Urothelium cell line (cell line): ENCODE data around the gene CCL3.
"Not testable (repeated sequence)": the region's sequence is repeated elsewhere in the genome, so short reads cannot be mapped to it uniquely, and the experiment has no call there.

Experiments used
- DNase-seq: peaks from one replicate; pipeline ENCODE4 v3.0.0; 2011; ENCODE audit warnings: low spot score, mixed read lengths
- FAIRE-seq: peaks from 2 replicates; lab custom pipeline; 2011; peaks lifted over from hg19 to GRCh38; lab: Jason Lieb, UNC

CCL3 gene

GRCh38 chr17:36088670-36089338 lies 1.1 kb downstream of the CCL3 start:
- DNase-seq (no peak), FAIRE-seq (no peak)

- FAIRE-seq, DNase-seq: not testable (repeated sequence)
Measured at GRCh38 chr17:36087897-36088572, 1.9 kb downstream of the CCL3 start.

GRCh38 chr17:36087471-36087870 lies 2.5 kb downstream of the CCL3 start:
- not testable (repeated sequence) for DNase-seq, FAIRE-seq

- FAIRE-seq (no peak), DNase-seq (no peak)
Measured at GRCh38 chr17:36086791-36087190, 3.2 kb downstream of the CCL3 start.

GRCh38 chr17:36085765-36086164 lies 4.2 kb downstream of the CCL3 start:
- DNase-seq (no peak), FAIRE-seq (no peak)

GRCh38 chr17:36083691-36084090 lies 6.3 kb downstream of the CCL3 start:
- DNase-seq, FAIRE-seq: not testable (repeated sequence)

GRCh38 chr17:36082482-36083120 lies 7.3 kb downstream of the CCL3 start:
- not testable (repeated sequence) for DNase-seq, FAIRE-seq

- not testable (repeated sequence) for FAIRE-seq, DNase-seq
Measured at GRCh38 chr17:36081681-36082471, 8.1 kb downstream of the CCL3 start.

- no peak for DNase-seq
- FAIRE-seq, result no peak
Measured at GRCh38 chr17:36074365-36074764, 15.6 kb downstream of the CCL3 start.

- peak; percentile 47 for DNase-seq
- no peak for FAIRE-seq
Measured at GRCh38 chr17:36072431-36073121, 17.4 kb downstream of the CCL3 start.

- DNase-seq (no peak), FAIRE-seq (no peak)
Measured at GRCh38 chr17:36071751-36072150, 18.2 kb downstream of the CCL3 start.

- DNase-seq, result no peak
- no peak for FAIRE-seq
Measured at GRCh38 chr17:36070427-36070826, 19.5 kb downstream of the CCL3 start.

- DNase-seq, result no peak
- FAIRE-seq, result no peak
Measured at GRCh38 chr17:36069136-36069535, 20.8 kb downstream of the CCL3 start.

- DNase-seq, result no peak
- FAIRE-seq, result no peak
Measured at GRCh38 chr17:36068524-36068923, 21.4 kb downstream of the CCL3 start.

- no peak for FAIRE-seq
- no peak for DNase-seq
Measured at GRCh38 chr17:36066365-36066985, 23.5 kb downstream of the CCL3 start.

- DNase-seq (no peak), FAIRE-seq (no peak)
Measured at GRCh38 chr17:36063786-36064541, 26.0 kb downstream of the CCL3 start, which contains the start of gene CCL18. Gene CCL18, plus strand, starts transcription at chr17:36064272. Its CDS starts 71 bp downstream, at chr17:36064343.

GRCh38 chr17:36060816-36061215 lies 29.1 kb downstream of the CCL3 start:
- FAIRE-seq, result no peak

GRCh38 chr17:36059406-36059805 lies 30.5 kb downstream of the CCL3 start:
- FAIRE-seq (no peak), DNase-seq (no peak)

More at GRCh38 chr17:36060816-36061215, 29.1 kb downstream of the CCL3 start:
- DNase-seq, result no peak

- no peak for FAIRE-seq
Measured at GRCh38 chr17:36057911-36058310, 32.0 kb downstream of the CCL3 start.

More at GRCh38 chr17:36057911-36058310, 32.0 kb downstream of the CCL3 start:
- no peak for DNase-seq
